Stimulated activated CD8-positive, alpha-beta memory T cell treated with anti-CD3 and anti-CD28 coated beads, Interleukin-15, amount 100 ng/mL, for 4 hours (primary cell): ENCODE data around the gene RASGRF1.
"Not testable (repeated sequence)": the region's sequence is repeated elsewhere in the genome, so short reads cannot be mapped to it uniquely, and the experiment has no call there.

Experiments
- DNase-seq, 2 donors: peaks; one replicate each; pipeline ENCODE4 v3.0.0-alpha.2; 2020; ENCODE audit warnings: low read depth in 2 of 2

The RASGRF1 gene

DNA sequence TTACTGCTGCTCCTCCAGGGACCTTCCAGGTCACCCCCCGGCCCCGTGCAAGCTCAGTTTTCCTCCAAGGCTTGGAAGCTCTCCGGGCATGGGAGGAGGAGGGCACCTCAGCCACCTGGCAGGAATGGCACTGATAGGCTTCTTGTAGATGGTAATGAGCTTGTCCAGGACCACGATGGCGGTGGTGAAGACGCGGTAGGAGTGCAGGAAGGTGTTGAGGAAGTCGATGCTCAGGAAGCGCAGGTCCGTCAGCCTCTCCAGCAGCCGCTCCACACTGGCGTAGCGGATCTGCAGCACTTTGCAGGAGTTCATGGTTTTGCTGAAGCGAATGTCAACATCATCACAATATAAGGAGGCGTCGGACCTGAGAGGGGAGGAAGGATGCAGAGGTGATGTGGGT is 84.5 kb downstream of the RASGRF1 start:
- no peak for DNase-seq

DNA sequence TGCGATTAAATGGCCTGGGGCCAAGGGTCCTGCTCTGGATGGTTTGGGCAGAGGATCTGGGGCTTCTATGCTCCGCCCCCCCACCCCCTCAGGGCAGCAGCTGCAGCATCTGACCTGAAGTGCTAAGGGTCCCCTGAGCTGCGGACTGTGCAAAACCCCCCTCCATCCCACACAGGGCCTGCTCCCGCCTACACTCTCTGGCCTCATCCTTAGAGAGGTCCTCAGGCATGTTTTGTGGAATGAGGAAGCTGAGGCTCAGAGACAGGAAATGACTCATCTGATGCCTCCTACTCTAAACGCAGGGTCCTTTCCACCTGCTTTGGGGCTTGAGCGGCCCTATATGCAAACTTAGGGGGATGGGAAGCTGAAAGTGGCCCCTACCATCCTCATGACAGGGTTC is 86.2 kb downstream of the RASGRF1 start:
- DNase-seq: no peak

DNA sequence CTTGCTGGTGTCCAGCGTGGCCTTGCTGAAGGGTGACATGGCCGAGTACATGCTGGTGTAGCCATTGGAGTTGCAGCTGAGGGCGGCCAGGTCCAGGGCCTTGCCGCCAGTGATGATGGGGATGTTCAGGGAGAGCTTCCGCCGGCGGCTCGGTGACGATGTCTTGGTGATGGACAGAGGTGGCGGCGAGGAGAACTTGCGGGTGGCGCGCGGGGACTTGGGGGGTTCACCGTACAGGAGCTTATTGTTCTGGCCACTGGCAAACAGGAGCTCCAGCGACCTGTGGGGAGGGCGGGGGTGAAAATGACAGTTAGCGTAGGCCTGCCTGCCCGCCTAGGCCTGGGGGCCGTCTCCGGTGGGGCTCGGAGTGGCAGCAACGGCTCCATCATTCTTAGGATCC is 86.7 kb downstream of the RASGRF1 start:
- DNase-seq: no peak

DNA sequence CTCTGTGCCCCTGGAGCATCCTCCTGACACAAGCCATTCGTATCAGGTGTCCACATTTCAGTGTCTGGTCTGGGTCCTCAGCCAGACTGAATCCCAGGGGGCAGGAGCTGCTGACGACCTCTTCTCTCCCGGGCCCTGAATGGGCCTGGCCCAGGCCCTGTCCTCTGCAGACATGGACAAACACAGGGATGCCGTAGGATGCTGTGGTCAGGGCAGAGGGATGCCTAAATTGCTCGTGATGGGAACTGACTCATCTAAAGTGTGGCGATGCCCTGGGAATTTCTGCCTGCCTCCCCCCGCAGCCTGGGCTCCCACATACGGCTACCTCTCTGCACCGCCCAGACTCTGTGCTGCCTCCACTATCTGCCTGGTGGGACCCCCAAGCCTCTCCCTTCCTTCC is 87.3 kb downstream of the RASGRF1 start:
- DNase-seq: no peak

DNA sequence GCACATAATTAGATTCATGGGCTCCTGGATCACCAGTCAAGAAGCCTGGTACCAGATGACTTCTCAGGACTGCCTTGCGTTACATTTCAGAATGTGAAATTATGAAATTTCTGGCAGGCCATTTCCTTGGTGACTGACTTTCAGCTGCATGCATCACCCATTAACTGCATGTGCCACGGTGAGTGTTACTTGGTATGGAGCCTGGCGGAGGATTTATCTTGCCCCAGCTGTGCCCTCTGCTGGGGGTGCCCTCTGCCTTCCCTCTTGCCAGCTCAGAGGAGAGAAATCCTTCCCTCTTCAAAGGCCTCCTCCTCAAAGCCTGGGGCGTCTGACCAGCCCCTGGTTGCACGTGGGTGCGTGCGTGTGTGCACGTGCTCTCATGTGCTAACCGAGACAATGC is 88.0 kb downstream of the RASGRF1 start:
- no peak for DNase-seq

DNA sequence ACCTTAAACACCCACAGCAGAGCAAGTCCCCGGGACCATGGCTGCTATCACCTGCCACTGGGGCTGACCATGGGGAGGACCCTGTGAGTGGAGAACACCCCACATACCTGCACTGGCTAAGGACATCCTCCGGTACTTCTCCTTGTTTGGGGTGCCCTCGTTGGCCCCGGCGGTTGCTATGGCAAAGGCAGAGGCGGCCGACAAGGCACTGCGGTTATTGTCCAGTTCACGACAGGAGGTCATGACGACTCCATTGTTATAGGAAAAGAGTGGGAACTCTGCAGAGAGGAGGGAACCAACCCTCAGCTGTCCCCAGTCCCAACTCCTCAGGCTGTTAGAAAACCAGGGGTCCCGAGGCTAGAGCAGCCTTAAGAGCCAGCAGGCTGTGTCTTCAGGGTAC is 90.9 kb downstream of the RASGRF1 start:
- no peak for DNase-seq

DNA sequence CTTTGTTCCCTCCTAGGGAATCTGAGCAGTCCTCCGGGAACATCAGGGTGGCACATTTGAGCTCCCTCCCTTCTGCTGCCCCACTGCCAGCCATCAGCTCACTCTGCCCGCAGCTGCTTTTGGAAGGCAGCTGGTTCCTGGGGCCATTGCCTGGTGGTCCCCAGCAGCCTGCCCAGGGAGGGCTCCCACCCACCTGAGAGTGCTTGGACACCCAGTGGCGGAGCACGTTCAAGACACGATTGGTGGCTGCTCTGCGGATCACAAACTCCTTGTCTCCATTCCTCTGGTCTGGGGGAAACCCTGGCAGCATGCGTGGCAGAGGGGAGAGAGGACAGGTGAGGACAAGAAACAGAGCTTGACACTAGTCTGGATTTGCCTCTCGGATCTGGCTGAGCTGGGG is 92.1 kb downstream of the RASGRF1 start:
- DNase-seq: no peak

DNA sequence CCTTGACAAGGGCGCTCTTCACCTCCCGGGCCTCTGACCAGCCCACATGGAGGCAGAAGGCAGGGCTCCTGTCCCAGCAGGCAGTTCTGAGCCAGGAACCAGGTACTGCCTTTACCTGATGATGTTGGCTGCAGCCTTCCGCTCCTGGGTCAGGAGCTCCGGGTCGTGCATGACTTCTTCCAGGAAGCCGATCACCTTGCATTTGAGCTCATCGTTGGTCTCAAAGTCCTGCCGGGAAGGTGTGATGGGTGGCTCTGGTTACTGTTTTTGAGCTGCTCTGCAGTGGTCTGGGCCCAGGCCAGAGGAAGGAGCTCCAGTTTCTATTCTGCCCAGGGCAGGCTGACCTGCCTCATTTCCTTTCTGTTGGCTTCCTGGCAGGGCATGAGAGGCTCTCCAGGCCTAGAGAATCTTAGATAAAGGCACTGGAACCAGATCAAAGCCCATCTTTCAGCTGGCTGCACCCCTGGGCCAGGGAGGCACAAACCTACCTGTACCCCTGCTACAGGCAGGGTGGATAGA is 92.5 kb downstream of the RASGRF1 start:
- DNase-seq: no peak

DNA sequence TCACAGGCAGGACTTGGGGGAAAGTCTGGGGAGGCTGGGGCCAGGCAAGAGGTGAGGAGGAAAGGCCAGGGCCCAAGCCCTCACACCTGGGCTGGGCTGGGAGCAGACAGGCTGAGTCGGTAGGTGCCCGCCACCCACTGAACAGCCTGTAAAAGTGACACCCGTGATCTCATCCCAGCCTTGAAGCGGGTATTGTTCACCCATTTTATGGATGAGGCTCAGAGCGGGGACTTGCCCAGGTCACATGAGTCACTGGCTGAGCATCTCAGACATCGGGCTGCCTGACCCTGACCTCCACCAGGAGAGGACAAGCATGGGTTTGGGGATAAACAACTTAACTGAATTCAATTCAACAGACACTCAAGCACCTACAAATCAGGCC is 93.7 kb downstream of the RASGRF1 start:
- DNase-seq: no peak

DNA sequence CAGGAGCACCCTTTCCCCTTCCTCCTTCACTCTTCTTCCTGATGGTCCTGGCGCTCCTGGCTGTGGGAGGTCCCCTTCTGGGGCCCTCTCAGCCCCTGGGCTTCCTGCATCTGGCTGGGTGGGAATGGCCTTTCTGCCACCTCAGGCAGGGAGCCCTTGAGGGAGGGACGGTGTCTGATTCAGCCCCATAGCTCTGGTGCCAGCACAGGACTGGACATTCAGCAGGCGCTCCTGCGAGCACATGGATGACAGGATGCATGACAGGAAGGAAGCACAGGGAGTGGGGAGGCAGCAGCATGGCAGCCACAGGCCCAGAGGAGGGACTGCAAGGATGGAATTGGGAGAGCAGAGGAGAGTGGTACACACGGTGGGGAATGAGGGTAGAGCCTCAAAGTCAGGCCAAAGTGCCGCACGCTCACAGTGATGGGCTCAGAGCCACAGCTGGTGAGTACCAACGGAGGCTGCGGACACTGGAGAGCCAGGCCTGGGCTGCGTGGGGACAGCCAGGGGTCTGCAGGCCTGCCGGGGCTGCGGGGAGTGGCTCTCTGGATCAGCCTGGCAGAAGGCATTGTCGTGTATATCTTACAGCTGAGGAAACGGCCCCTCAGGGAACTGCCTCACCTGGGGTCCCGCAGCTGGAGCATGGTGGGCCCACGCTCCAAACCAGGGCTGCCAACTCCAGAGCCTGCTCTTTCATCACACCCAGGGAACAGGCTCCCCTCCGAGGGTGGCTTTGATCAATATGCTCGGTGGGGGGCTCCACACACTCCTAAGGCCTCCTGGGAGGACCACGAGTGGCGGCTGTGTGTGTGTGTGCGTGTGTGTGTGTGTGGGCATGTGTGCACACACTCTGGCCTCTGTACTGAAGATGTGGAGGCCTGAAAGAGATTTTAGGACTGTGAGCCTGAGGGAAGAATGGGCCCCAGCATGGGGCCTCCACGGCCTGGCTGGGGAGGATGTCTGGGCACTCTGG is 94.4 kb downstream of the RASGRF1 start:
- DNase-seq: no peak

DNA sequence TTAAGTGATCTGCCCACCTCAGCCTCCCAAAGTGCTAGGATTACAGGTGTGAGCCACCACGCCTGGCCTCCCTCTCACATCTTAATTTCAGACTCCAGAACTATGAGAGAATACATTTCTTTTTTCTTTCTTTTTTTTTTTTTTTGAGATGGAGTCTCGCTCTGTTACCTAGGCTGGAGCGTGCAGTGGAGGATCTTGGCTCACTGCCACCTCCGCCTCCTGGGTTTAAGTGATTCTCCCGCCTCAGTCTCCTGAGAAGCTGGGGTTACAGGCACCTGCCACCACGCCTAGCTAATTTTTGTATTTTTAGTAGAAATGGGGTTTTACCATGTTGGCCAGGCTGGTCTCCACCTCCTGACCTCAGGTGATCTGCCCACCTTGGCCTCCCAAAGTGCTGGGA is 95.4 kb downstream of the RASGRF1 start:
- not testable (repeated sequence) for DNase-seq

DNA sequence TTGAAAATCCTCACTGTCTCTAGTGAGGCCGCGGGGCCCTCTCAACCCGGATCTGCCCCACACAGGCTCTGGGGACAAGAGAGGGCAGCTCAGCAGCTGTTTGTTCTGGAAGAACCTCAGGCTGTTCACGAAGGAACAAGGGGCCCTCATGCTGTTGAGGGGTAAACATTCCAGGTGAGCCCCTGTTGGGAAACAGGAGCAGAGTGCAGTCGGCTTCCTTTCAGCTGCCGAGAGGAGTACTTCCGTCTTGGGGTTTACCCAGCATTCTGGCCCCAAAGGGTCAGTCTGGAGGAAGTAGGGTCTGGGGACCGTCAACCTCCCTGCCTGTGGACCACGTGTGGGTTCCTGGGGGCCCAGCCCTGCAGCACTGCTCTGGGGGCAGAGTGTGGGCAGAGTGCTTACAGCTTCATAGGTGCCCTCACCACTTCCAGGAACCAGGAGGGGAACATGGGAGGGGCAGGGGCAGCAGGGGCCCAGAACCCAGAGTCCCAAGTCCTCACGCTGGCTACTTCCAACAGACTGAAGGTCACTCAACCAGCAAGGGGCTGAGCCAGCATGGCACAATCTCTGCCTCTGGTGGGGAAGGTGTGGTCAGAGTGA is 96.5 kb downstream of the RASGRF1 start:
- DNase-seq: no peak

DNA sequence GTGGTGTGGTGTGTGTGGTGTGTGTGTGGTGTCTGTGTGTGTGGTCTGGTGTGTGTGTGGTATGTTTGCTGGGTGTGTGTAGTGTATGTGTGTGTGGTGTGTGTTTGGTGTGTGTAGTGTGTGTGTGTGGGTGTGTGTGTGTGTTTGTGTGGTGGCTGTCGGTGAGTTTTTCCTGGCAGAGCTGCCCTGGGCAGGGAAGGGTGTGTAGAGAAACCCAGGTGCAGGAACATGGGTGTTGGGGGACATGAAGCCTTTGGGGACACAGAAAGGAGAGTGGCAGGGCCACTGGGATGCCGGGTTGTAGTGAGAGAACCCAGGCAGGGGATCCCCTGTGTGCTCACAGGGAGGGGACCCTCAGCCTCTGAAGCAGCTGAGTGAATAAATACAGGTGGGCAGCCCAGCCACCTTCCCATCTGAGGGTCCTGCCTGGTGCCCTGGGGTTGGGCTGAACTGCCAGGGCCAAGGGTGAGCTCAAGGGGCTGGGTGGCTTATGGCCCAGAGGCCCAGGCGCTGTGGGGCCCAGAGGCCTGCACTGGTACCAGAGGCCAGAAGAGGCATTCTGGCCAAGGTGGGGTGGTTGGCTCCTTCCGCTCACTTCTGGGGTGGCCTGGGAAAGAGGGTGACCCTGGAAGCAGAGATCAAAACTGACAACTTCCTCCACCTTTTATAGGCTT is 97.2 kb downstream of the RASGRF1 start:
- DNase-seq: no peak

DNA sequence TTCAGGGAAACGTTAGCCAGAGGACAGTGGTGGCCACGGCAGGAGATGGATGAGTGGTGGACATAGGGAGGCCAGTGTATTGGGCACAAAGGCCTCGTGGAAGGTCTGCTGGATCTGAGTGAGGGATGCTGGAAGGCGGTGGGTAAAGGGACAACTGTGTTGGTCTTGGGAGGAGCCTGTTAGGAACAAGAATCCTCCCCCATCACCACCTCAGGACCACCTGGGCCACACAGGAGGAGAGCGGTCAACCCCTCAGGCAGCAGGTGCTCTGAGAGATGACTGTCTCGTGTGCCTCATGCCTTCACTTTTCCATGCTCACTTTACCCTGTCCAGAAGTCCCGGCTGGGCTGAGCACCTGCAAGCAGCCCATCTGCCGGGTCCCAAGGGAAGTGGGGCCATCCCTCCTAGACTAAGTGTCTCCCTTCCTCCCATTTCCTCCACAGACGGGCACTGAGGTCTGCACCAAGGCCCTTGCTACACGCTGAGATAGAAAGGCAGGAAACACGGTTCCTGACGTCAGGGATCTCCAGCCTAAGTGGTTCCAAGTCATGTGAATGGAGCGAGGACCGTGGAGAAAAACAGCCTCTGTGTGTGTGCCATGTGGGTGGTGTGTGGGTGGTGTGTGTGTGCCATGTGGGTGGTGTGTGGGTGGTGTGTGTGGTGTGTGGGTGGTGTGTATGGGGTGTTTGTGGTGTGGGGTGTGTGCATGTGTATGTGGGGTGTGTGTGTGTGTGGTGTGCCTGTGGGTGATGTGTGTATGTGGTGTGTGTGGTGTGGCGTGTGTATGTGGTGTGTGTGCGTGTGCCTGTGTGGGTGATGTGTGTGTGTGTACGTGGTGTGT is 97.9 kb downstream of the RASGRF1 start:
- DNase-seq: no peak

DNA sequence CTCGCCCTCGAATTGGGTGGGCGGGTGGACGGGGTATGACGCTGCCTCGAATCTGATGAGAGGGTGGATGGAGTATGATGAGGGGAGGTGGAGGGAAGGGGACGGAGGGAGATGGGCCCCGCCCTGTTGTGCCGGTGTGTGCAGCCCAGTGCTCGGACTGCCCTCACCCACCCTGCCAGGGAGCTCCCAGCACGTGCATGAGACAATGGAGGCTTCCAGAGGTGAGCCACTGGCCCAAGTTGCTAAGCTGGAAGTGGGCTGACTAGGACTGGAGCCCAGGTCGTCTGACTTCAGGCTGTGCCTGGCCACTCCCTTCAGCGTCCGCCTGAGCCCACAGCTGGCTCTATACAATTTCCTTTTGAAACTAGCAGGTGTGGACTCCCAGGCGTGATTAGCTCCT is 98.7 kb downstream of the RASGRF1 start:
- no peak for DNase-seq

DNA sequence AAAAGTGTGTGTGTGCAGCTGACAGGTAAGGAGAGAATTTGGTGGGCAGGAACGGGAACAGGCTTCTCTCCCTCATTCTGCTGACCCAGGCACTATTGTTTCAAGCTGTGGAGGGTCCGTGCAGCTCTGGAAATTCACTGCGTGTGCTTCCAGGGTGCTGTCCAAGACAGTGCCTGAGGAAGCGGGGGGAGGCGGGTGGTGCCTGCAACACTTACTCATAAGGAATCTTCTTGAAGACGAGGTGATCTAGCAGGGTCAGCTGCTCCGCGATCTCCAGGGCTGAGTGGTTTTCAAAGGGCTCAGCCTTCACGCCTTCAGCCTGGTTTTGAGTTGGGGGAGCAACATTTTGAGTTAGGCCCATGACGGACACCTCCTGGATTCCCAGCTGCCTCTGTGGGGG is 99.1 kb downstream of the RASGRF1 start:
- no peak for DNase-seq

DNA sequence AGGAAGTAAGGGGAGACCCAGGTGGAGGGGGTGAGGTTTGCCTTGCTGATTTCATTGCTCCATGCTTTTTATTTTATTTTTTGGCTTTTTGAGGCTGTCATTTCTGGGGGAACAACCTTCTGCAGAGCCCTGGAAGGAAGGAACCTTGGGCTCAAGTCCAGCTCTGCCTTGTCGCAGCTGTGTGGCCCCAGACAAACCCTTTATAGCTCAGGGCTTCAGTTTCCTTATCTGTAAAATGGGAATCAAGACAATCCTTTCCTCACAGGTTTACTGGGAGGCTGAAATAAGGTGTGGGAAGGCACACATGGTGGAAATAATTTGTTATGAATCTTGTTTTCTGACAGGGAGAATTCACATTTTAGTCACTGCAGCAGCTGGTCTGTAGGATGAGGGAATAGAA is 100.3 kb downstream of the RASGRF1 start:
- no peak for DNase-seq

DNA sequence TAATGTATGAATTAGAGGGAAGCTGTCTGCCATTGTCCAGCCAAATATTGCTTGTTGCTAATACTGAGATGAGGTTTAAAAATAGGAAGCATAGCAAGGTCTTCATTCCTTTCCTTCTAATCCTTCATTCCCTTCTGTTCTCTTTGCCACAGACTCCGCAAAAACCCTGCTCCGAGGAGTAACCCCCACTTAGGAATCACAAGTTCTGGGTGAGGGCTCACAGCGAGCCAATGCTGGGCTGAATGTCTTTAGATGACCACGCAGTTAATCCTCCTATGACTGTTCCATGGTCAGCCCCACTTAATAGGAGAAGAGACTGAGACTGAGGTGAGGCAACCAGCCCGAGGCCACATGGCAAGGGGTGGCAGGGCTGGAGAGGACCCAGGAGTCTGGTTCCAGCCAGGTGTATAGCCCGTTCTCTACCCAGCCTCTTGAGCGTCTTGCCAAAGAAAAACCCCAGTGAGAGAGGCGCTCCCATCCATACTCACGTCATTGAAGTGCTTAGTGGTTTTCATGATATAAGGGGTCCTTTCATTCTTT is 100.8 kb downstream of the RASGRF1 start:
- DNase-seq: no peak

DNA sequence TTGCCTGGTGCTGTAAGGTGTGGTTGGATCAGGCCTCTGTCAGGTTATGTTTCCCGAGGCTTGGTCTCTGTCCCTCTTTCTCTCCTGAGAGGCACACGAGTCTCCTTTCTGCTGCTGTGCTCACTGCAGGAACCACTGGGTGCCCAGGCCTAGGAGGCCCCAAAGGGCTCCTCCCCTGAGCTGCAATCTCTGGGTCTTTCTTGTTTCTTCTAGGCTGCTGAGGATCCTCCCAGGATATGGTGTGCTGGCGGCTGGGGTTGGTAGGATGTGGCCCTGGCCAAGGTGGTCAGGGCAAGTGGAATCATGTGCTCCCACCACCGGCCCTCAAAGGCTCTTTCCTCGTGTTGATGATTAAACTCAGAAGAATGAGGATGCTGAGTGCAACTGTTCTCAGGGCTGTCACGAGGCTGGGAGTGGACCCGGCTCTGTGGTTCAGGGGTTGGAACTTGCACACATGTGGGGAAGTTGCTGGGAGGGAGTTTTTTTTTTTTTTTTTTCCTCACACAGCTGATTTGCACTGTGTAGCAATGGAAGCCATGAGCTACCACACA is 102.1 kb downstream of the RASGRF1 start:
- no peak for DNase-seq

DNA sequence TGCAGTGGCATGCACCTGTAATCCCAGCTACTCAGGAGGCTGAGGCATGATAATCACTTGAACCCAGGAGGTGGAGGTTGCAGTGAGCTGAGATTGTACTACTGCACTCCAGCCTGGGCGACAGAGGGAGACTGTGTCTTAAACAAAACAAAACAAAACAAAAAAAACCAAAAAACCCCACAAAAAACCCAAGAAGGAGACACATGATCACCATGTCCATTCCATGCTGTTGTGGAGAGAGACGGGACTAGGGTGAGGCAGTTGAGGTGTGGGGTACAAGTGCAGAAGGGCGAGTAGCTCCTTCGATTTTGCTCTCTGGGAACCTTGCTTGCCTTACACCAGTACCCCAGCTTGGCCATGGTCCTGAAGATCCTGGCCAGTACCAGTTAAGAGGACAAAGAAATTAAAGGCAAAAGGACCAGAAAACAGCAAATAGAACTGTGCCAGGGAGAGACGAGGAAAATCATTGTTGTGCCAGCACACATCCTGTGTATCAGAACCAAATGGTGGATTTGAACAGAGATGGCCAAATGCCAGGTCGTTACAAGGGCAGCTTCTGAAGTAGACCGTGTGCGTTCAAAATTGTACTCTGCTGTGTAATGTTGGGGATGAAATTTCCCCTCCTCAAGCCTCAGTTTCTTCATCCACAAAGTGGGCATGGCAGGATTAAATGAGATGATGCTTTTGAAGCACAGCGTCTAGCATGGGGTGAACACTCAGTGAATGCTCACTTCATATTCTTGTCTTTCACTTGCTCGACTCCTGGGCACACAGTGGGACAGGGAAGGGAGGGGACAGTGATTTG is 102.8 kb downstream of the RASGRF1 start:
- no peak for DNase-seq
